Uterus (tissue), 2 donors: ENCODE measurements around the gene ATP6V1G3.

ENCODE experiments used
- CTCF ChIP-seq, 4 experiments: fragments of 200-600 bp in 2 of 4; fragments of 450-650 bp in 2 of 4; sonication (generic) in 2 of 4; IDR thresholded peaks; one replicate each; pipeline ENCODE4 v1.5.1; 2016 to 2019; ENCODE audit warnings: antibody characterized with exemption in 4 of 4, mild to moderate bottlenecking in 2 of 4, moderate library complexity in 1 of 4
- POLR2A ChIP-seq, 2 donors: fragments of 450-650 bp; IDR thresholded peaks; one replicate each; pipeline ENCODE4 v1.6.1; 2016; ENCODE audit warnings: antibody characterized with exemption in 2 of 2, mild to moderate bottlenecking in 1 of 2, moderate library complexity in 1 of 2

- TF ChIP-seq POLR2A (IDR thresholded peaks at IDR 0.05) (no peak), CTCF (IDR thresholded peaks at IDR 0.05) (no peak)
Measured at GRCh38 chr1:198495631-198496030, 44.8 kb downstream of the ATP6V1G3 start.
